Activated CD4-positive, alpha-beta T cell treated with anti-CD3 and anti-CD28 coated beads for 24 hours (primary cell): Measurements from ENCODE around the gene HEMK1.

Experiments used
- DNase-seq, 2 donors: peaks; one replicate each; pipeline ENCODE4 v3.0.0-alpha.2; 2020; ENCODE audit warnings: low read depth in 2 of 2

The HEMK1 gene, protein sequence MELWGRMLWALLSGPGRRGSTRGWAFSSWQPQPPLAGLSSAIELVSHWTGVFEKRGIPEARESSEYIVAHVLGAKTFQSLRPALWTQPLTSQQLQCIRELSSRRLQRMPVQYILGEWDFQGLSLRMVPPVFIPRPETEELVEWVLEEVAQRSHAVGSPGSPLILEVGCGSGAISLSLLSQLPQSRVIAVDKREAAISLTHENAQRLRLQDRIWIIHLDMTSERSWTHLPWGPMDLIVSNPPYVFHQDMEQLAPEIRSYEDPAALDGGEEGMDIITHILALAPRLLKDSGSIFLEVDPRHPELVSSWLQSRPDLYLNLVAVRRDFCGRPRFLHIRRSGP

DNA sequence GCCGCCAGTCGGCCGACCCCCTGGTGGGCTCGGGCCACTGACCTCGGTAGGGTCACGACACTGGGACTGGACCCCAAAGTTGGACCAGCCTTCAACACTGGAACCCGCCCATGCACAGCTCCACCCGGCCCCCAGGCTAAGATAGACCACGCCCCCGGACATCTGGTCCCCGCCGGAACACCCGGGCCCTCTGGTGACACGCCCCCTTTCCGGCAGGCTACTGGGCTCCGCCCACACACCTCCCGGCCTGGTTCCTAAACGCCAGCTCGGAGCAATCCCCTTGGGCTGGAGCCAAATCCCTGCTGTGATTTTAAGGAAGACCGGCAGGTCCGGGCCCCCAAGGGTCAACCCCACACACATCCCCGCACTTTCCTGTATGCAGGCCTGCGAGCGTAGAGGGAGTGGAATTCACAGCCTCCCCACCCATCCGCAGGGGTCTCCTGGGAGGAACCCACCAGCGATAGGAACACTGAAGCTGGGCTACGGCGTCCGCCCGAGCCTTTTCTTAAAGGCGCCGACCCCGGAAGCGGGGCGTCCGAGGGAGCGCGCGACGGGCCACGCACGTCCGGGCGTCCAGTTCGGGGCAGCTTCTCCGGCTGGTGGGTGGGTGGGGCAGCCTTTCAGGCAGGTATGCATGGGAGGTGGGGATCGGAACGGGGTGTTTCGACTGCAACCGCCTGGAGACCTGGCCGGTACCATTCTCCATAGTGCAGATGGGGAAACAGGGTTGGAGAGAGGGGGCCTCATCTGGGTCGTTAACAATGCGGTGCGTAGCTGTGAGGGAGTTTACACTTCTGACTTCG lies at the start of gene HEMK1:
TSS of gene HEMK1 (plus strand) at position 576 of the 803 bp plus-strand sequence. CDS start 1,583 bp downstream, outside the sequence.
- DNase-seq = peak; percentile 92 to 97

- DNase-seq = no peak
Observed at GRCh38 chr3:50520849-50521248, 48.5 kb upstream of the HEMK1 start.

DNA sequence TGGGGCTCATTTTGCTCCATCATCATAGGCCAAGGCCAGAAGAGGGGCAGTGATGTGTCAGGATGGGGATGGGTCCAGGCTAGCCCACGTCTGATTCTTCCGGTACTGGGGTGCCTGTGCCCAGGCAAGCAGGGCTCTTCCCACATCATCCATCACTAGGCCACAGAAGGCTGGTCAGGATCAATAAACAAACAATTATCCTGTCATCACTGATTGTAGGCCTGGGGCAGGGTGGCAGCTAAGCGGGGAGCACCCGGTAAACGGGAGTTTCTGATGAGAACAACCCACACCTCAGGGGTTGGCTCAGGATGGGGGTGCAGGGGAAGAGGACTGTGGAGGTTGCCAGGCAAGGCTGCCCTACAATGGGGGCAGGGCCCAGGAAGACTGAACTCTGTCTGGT lies 47.8 kb upstream of the HEMK1 start:
- DNase-seq = no peak

DNA sequence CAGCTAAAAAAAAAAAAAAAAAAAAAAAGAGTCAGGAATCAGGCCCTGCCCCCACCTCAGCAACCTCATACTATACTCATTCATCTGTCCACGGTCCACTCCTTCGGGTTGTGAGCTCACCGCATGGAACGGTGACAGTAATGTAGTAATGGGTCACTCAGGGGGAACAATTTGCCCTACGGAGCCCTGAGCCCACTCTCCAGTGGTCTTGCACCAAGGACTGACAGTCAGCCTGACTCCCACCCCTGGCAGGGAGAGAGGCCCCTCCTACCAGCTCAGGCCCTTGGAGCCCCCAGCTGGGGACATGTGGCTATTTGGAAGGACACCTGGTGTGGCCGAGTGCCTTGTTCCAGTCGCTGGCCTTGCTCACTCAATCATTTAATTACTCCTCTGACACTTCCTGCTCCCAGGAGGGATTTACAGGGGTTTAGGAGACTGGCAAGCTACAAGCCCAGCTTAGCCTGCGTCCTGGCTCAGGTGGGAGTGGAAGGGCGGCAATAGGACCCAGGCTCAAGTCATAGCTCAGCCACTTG lies 46.0 kb upstream of the HEMK1 start:
- DNase-seq = no peak

- DNase-seq = no peak
Observed at GRCh38 chr3:50524746-50525145, 44.6 kb upstream of the HEMK1 start.

DNA sequence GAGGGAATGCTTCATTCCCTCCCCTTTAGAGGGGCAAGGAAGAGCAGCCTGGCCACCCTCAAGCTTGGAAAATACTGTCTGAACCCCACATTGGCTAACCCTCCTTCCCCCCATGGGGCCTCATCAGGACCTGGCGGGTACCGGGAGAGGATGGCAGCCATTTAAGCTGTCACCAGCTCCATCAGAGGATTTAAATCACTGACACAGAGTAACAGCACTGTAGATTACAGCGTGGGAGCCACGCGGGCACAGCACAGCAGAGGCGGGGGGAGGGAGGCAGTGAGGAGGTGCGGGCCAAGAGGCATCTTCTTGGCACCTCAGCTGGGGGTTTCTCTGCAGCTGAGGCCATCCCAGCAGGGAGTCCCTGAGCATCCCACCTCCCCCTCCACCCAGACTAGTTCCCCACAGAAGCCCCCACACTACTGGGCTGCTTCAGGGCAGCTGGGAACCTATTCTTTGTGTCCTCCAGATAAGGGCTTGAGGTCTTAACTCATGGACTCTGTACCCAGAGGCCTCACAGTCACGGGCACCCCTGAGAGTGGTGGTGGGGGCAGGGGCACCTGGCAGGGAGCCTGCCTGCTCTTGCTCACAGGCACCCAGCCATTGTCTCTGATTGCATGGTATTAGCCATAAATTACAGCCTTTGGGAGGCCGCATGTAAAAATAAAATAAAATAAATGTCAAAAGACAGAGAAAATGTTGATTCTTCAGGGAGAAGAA lies 44.0 kb upstream of the HEMK1 start:
- DNase-seq = no peak

DNA sequence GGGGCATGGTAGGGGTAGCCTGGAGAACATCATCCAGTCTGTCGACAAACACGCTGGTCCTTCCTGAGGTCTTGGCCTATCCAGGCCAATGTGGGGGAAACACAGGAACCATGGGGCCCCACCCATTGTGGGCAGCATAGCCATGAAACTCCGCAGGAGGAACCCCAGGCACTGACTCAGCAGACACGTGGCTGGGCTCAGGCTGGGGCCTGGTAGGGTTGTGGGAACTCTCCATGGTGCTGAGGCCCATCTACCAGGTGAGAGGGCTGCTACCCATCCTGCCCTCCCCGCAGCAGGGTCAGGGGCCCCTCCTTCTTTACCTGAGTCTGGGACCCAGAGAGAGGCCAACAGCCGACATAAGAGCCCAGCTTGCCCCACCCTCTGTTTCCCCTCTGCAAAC lies 43.3 kb upstream of the HEMK1 start:
- peak; percentile 36 to 62 for DNase-seq

- DNase-seq = no peak
Observed at GRCh38 chr3:50530001-50530970, 39.0 kb upstream of the HEMK1 start.

GRCh38 chr3:50531201-50531600 lies 38.1 kb upstream of the HEMK1 start:
- DNase-seq = no peak

DNA sequence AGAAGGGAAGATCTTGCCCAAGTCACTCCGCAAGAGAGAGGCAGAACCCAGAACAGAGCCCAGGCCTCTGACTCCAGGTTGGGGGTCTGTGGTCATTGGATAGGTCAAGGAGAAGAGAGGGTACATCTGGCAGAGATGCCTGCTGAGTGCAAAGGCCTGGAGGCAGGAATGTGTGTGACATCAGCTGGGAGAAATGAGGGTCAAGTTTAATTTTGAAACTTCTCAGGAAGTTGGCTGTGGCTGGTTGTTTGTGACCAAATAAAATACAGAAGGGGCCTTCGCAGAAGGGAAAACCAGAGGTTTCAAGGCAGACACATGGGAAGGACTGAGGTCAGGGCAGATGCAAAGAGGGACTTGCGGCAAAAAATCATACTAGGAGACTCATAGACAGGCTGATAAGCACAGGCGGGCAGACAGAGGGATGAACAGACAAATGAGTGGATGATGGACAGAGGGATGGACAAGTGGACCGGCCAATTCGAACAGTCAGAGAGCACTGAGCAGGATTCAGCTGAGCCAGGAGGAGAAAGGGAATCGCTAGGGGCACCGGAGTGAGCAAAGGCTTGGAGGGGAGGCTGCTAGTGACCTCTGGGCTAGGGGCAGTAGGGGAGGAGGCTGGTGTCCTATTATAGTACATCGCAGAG lies 37.1 kb upstream of the HEMK1 start:
- no peak for DNase-seq

- no peak for DNase-seq
Observed at GRCh38 chr3:50533316-50533715, 36.0 kb upstream of the HEMK1 start.

- DNase-seq = no peak
Observed at GRCh38 chr3:50533807-50534461, 35.4 kb upstream of the HEMK1 start.

GRCh38 chr3:50534681-50535330 lies 34.5 kb upstream of the HEMK1 start:
- DNase-seq = no peak

DNA sequence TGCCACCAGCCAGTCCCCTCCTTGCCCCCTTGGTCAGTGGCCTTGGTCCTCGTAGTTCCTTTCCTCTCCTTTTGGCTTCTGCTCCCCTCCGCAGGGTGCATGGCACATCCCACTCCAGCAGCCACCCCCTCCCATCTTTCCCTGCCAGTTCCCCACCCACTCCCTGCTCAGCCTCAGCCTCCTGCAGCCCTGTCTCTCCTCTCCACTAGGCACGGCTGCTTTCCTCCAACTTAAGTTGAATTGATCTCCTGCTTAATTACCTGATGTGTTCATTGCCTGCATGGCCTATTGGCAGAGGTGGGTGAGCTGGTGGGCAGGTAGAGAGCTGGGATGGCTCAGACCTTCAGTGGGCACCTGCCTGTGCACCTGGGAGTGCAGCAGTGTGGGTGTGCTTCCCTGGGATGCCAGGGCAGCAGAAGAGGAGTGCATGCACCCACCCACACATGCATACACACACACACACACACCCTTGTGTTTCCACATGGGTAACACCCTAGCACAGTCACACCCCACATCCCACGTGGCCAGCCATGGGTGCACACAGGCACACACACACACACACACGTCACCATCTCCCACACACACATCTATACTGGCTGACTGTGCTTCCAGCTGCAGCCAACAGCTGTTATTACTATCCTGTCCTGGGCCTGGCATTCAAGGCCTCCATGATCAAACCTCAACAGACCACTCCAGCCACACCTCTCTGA lies 32.7 kb upstream of the HEMK1 start:
- DNase-seq = no peak

DNA sequence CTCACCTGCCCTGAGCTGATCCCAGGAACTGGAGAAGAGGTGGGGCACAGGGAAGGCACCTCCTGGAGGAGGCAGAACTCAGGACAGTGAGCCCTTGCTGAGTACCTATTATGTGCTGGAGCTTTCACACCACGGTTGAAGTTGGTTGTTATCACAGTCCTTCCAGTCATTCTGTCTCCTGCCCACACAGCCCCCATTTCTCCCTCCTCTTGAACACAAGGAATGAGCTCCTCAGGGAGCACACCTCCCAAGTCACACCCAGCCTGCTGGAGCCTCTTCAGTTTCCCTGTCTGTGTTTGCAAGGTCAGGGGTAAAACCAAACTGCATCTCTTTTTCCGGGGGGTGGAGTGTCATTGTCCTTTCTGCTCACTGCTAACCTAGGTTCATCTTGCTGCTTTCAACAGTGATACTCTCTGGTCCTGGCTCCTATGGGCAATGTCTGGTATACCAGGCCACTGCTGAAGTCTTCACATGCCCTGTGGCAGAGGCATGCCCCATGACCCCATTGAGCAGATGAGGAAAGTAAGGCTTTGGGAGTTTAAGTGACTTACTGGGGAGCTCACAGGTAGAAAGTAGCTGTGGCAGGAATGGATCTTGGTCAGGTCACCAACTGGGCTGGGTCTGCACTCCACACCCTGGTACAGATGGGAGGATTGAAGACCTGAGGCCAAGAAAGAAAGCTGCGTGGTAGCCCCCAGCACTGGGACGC lies 31.7 kb upstream of the HEMK1 start:
- DNase-seq = no peak

DNA sequence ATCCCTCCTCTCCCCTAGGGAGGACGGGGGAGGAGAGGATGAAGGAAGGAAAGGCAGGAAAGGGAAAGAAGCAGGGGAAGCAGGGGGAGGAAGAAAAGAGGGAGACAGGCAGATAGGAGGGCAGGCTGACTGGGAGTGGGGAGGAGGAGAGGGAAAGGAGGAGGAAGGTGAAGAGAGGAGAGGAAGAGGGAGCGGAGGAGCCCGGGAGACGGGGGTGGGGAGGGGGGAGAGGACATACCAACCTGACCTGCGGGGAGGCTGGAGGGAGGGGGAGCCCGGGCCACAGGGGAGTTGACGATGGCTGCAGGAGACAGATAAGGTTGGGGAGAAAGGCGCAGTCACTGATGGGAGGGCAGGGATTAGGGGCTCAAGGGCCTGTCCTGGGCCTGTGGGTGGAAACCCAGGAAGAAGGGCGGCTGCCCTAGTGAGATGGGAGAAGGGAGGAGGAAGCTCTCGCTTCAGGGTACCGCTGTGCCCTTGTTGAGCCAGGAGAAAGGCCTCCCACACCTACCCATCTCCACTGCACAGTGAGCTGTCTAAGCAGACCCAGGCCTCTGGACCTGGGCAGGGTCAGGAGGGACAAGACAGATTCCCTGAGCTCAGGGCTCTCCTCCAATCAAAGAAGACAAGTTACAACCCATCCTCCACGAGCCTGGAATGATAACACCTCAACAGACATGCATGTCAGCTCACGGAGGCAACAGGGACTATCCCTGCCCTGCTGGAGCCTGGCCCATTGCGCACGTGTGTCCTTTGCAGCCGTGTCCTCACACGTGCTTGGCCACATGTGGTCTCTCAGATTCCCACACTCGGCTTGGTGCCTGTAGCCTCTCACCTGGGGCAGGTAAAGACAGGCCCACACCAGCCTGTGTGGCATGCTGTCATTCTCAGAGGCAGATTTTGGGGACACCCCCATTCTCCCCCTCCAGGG lies 29.7 kb upstream of the HEMK1 start:
- DNase-seq = no peak
